ENCODE results near the gene CDC37L1. TPM values are rescaled to one million over a fixed set of nuclear protein-coding genes. Genes with fewer than 3 reads are reported as not detected.

The CDC37L1 gene
- total and polyA plus RNA-seq, 2 experiments from 2014 or later, result 26.9 to 29.6 TPM

GRCh38 chr9:4706971-4707622 lies 27.7 kb downstream of the CDC37L1 start:
- Histone ChIP-seq H3K27ac (ENCODE audit: low read depth) (no peak overlapping the region), H3K79me2 (replicated peaks; ENCODE audit: insufficient read depth) (no peaks in the 10 kb centered on the region), H3F3A (replicated peaks; ENCODE audit: low read depth) (no peaks in the 10 kb centered on the region), H3K4me2 (no peak overlapping the region), H3K4me1 (ENCODE audit: insufficient read depth) (no peaks in the 10 kb centered on the region), H3K36me3 (ENCODE audit: insufficient read depth) (peaks cover 7% of the 10 kb centered on the region; the same call in 1 of the 2 replicates), H3K9me2 (ENCODE audit: insufficient read depth) (no peaks in the 10 kb centered on the region), H4K20me1 (replicated peaks; ENCODE audit: insufficient read depth) (no peaks in the 10 kb centered on the region), H3K4me3 (no peak overlapping the region), H3K27me3 (ENCODE audit: insufficient read depth) (no peaks in the 10 kb centered on the region), H2AFZ (no peak overlapping the region)
- Mint-ChIP-seq H3K36me3 (ENCODE audit: low read depth) (peaks cover 16% of the 10 kb centered on the region; the same call in 2 of the 3 replicates), H3K4me1 (no peaks in the 10 kb centered on the region), H3K27ac (no peak overlapping the region), H3K9me3 (no peaks in the 10 kb centered on the region), H3K27me3 (ENCODE audit: insufficient read depth, low read depth, poor library complexity) (no peaks in the 10 kb centered on the region), H3K4me3 (no peak overlapping the region)
- no peak for ATAC-seq
- TF ChIP-seq ZNF114 (CRISPR knock-in tag; IDR thresholded peaks at IDR 0.05) (no peak), NANOG (IDR thresholded peaks at IDR 0.05; ENCODE audit: borderline replicate concordance) (no peak), POLR2AphosphoS5 (IDR thresholded peaks at IDR 0.05; ENCODE audit: low read depth) (no peak), EZH2 (IDR thresholded peaks at IDR 0.05; ENCODE audit: low read depth, unreplicated experiment) (no peak), ZNF331 (CRISPR knock-in tag; IDR thresholded peaks at IDR 0.05; ENCODE audit: low read depth) (no peak), EZH2phosphoT487 (IDR thresholded peaks at IDR 0.05; ENCODE audit: unreplicated experiment) (no peak), STAT1 (IDR thresholded peaks at IDR 0.05; ENCODE audit: unreplicated experiment) (no peak), REST (IDR thresholded peaks at IDR 0.05; ENCODE audit: unreplicated experiment) (no peak), ZNF462 (CRISPR knock-in tag; IDR thresholded peaks at IDR 0.05) (no peak), CREB1 (CRISPR knock-in tag; IDR thresholded peaks at IDR 0.05; ENCODE audit: low read depth) (no peak), JUNB (IDR thresholded peaks at IDR 0.05; ENCODE audit: unreplicated experiment) (no peak)
- TF ChIP-seq, protein P1, sequence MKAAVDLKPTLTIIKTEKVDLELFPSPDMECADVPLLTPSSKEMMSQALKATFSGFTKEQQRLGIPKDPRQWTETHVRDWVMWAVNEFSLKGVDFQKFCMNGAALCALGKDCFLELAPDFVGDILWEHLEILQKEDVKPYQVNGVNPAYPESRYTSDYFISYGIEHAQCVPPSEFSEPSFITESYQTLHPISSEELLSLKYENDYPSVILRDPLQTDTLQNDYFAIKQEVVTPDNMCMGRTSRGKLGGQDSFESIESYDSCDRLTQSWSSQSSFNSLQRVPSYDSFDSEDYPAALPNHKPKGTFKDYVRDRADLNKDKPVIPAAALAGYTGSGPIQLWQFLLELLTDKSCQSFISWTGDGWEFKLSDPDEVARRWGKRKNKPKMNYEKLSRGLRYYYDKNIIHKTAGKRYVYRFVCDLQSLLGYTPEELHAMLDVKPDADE (IDR thresholded peaks at IDR 0.05), result no peak
- TF ChIP-seq, protein P2, sequence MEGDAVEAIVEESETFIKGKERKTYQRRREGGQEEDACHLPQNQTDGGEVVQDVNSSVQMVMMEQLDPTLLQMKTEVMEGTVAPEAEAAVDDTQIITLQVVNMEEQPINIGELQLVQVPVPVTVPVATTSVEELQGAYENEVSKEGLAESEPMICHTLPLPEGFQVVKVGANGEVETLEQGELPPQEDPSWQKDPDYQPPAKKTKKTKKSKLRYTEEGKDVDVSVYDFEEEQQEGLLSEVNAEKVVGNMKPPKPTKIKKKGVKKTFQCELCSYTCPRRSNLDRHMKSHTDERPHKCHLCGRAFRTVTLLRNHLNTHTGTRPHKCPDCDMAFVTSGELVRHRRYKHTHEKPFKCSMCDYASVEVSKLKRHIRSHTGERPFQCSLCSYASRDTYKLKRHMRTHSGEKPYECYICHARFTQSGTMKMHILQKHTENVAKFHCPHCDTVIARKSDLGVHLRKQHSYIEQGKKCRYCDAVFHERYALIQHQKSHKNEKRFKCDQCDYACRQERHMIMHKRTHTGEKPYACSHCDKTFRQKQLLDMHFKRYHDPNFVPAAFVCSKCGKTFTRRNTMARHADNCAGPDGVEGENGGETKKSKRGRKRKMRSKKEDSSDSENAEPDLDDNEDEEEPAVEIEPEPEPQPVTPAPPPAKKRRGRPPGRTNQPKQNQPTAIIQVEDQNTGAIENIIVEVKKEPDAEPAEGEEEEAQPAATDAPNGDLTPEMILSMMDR (conservative IDR thresholded peaks at IDR 0.05; ENCODE audit: low read depth in 2 of 2), result no peak
- no peak for DNase-seq (ENCODE audit: low spot score)
